Endothelial cell of umbilical vein (primary cell): ENCODE data around the gene PTTG2. TPM values are rescaled to one million over a fixed set of nuclear protein-coding genes. Genes with fewer than 3 reads are reported as not detected.

Experiments used
- BruUV-seq: library from RNA; stranded (reverse); fragments of 400-500 nt; replicated peaks from 2 replicates; lab custom pipeline; 2021; lab: Mats Ljungman, UMichigan
- CTCF ChIA-PET: fragments of 300-600, 350-600 bp; sonication (Branson Sonifier 250); formaldehyde crosslinking; loops from one replicate; lab custom pipeline; 2021; ENCODE audit warnings: antibody characterized with exemption, inconsistent platforms; lab: Charles Lee
- POLR2A ChIA-PET: fragments of 300-600, 350-600 bp; sonication (Branson Sonifier 250); formaldehyde crosslinking; loops from one replicate; lab custom pipeline; 2021; ENCODE audit warnings: antibody characterized with exemption, inconsistent platforms; lab: Charles Lee
- DNase-seq: peaks from one replicate; pipeline ENCODE4 v3.0.0-alpha.2; 2011; ENCODE audit warnings: low read depth, low spot score
- FAIRE-seq: peaks from 2 replicates; lab custom pipeline; 2011; peaks lifted over from hg19 to GRCh38; lab: Jason Lieb, UNC
- H2AFZ ChIP-seq: 2 replicates; pipeline ENCODE4 v1.6.0; 2012; ENCODE audit warnings: low read depth, low read length, control low read depth, inconsistent platforms
- H3K27ac ChIP-seq: 2 replicates; pipeline ENCODE4 v1.5.1; 2011; ENCODE audit warnings: low read depth, mild to moderate bottlenecking, control low read depth, low read length, moderate library complexity; ENCODE audit not compliant: insufficient read depth
- H3K27me3 ChIP-seq, 2 experiments: 2 replicates each; pipeline versions ENCODE4 v1.6.0 to v1.6.1; 2011; ENCODE audit warnings: low read length in 2 of 2, mixed read lengths in 1 of 2; ENCODE audit not compliant: control insufficient read depth in 2 of 2, insufficient read depth in 2 of 2
- H3K36me3 ChIP-seq, 2 experiments: 2 replicates in 1 of 2; 3 replicates in 1 of 2; pipeline ENCODE4 v1.5.1; 2011; ENCODE audit warnings: low read length in 2 of 2, mild to moderate bottlenecking in 1 of 2, moderate library complexity in 1 of 2; ENCODE audit not compliant: control insufficient read depth in 2 of 2, insufficient read depth in 2 of 2; ENCODE audit errors: extremely low read depth in 1 of 2
- H3K4me1 ChIP-seq: 3 replicates; pipeline ENCODE4 v1.5.1; 2011; ENCODE audit warnings: mild to moderate bottlenecking, low read length; ENCODE audit not compliant: control insufficient read depth, insufficient read depth; ENCODE audit errors: extremely low read depth
- H3K4me2 ChIP-seq: 2 replicates; pipeline ENCODE4 v1.6.1; 2011; ENCODE audit warnings: low read length, control low read depth, mixed read lengths; ENCODE audit not compliant: insufficient read depth
- H3K4me3 ChIP-seq, 3 experiments: fragments of 200-600 bp in 1 of 3; sonication (generic), shearing (Covaris generic) in 1 of 3; replicated peaks in 1 of 3; 2 replicates each; pipeline ENCODE4 v1.5.1; 2011 to 2016; ENCODE audit warnings: control low read depth in 3 of 3, low read length in 3 of 3, mild to moderate bottlenecking in 2 of 3, inconsistent platforms in 1 of 3, low read depth in 1 of 3, moderate library complexity in 1 of 3; ENCODE audit not compliant: insufficient read depth in 1 of 3
- H3K79me2 ChIP-seq: 2 replicates; pipeline ENCODE4 v1.6.0; 2012; ENCODE audit warnings: low read length, inconsistent platforms; ENCODE audit not compliant: control insufficient read depth, insufficient read depth
- H3K9ac ChIP-seq: replicated peaks from 2 replicates; pipeline ENCODE3; 2011; ENCODE audit warnings: low read length, control low read depth; ENCODE audit not compliant: insufficient read depth; ENCODE audit errors: extremely low read depth
- H3K9me1 ChIP-seq: replicated peaks from 3 replicates; pipeline ENCODE4 v1.6.0; 2011; ENCODE audit warnings: mild to moderate bottlenecking, low read length; ENCODE audit not compliant: control insufficient read depth, insufficient read depth; ENCODE audit errors: extremely low read depth
- H3K9me3 ChIP-seq: replicated peaks from 2 replicates; pipeline ENCODE4 v1.5.1; 2012; ENCODE audit warnings: low read length, inconsistent platforms; ENCODE audit not compliant: control insufficient read depth, insufficient read depth
- H4K20me1 ChIP-seq: replicated peaks from 2 replicates; pipeline ENCODE3; 2011; ENCODE audit warnings: mild to moderate bottlenecking, low read length; ENCODE audit not compliant: control insufficient read depth, insufficient read depth; ENCODE audit errors: extremely low read depth
- CTCF ChIP-seq, 2 donors: IDR thresholded peaks; 1 replicate in 1 of 2; 2 replicates in 1 of 2; pipeline ENCODE4 v1.5.1; 2011; ENCODE audit warnings: low read length in 2 of 2, mild to moderate bottlenecking in 2 of 2, moderate library complexity in 2 of 2, control low read depth in 1 of 2, inconsistent platforms in 1 of 2, low read depth in 1 of 2; ENCODE audit not compliant: insufficient read depth in 1 of 2; ENCODE audit errors: extremely low read depth in 1 of 2
- EZH2 ChIP-seq: IDR thresholded peaks from 2 replicates; pipeline ENCODE4 v1.6.1; 2012; ENCODE audit warnings: borderline replicate concordance, low read depth, mild to moderate bottlenecking, moderate library complexity, low read length, inconsistent platforms; ENCODE audit not compliant: severe bottlenecking
- FOS ChIP-seq: IDR thresholded peaks from 2 replicates; pipeline ENCODE4 v1.6.1; 2011; ENCODE audit warnings: mild to moderate bottlenecking, low read length, moderate library complexity, borderline replicate concordance; ENCODE audit not compliant: insufficient read depth
- GATA2 ChIP-seq: IDR thresholded peaks from 2 replicates; pipeline ENCODE4 v1.7.0; 2011; ENCODE audit warnings: low read depth, mild to moderate bottlenecking, moderate library complexity, mixed read lengths, low read length; ENCODE audit not compliant: insufficient read length, insufficient read depth
- JUN ChIP-seq: IDR thresholded peaks from 2 replicates; pipeline ENCODE4 v1.6.1; 2011; ENCODE audit warnings: borderline replicate concordance, low read depth; ENCODE audit not compliant: insufficient read length, insufficient read depth
- MAX ChIP-seq: IDR thresholded peaks from 2 replicates; pipeline ENCODE4 v1.6.1; 2011; ENCODE audit not compliant: insufficient read depth, insufficient read length
- MYC ChIP-seq: IDR thresholded peaks from one replicate; pipeline ENCODE4 v1.6.1; 2011; ENCODE audit warnings: mild to moderate bottlenecking, low read depth, low read length
- POLR2A ChIP-seq: IDR thresholded peaks from 2 replicates; pipeline ENCODE4 v1.6.1; 2012; ENCODE audit warnings: low read depth, mild to moderate bottlenecking, control low read depth, low read length
- POLR2AphosphoS5 ChIP-seq: IDR thresholded peaks from 2 replicates; pipeline ENCODE4 v1.6.1; 2012; ENCODE audit warnings: low read depth, mild to moderate bottlenecking, control low read depth, low read length, moderate library complexity; ENCODE audit not compliant: insufficient read depth
- dilution Hi-C: fragments of 300-500 bp; cut with MboI; formaldehyde crosslinking; loops from one replicate; pipeline ENCODE4 v1.15.0; 2019; ENCODE audit warnings: low sequenced_read_pairs; ENCODE audit not compliant: extremely low pct_ligation_motif_present
- intact Hi-C: fragments of 100-400 bp; cut with micrococcal nuclease; formaldehyde crosslinking; loops from one replicate; pipeline ENCODE4 v1.10.0; 2022
- polyA plus RNA-seq, 4 experiments: library from polyadenylated mRNA; depleted of rRNA in 3 of 4; stranded (reverse) in 3 of 4; unstranded in 1 of 4; fragments of >200 nt; gene quantifications; 2 replicates each; pipeline versions ENCODE4 v1.2.1 to v1.2.3, GENCODE V29; 2011 to 2012; ENCODE audit warnings: missing spikeins in 1 of 4
- total RNA-seq: library from RNA; stranded (reverse); gene quantifications from 2 replicates; pipeline ENCODE4 v1.2.3, GENCODE V29; 2021

Gene PTTG2
- total and polyA plus RNA-seq, 2 donors (not counting 3 experiments of a cell fraction or from before 2014, with no cell fraction given): not detected

GRCh38 chr4:37948542-37948941 is 11.7 kb upstream of the PTTG2 start:
- Histone ChIP-seq H2AFZ (no peak overlapping the region), H3K4me3 (no peak overlapping the region), H3K9me1 (no peaks in the 10 kb centered on the region), H3K36me3 (no peaks in the 10 kb centered on the region), H3K27me3 (no peaks in the 10 kb centered on the region), H3K4me1 (no peaks in the 10 kb centered on the region), H3K9me3 (no peaks in the 10 kb centered on the region), H3K4me2 (no peak overlapping the region), H3K9ac (no peak overlapping the region), H3K79me2 (no peaks in the 10 kb centered on the region), H3K27ac (no peak overlapping the region), H4K20me1 (no peaks in the 10 kb centered on the region)
- FAIRE-seq (no peak), DNase-seq (no peak)
- dilution Hi-C loops: no loop called here
- intact Hi-C loops: no loop called here
- BruUV-seq: no TSS peak
- POLR2A ChIA-PET: no interaction called here
- TF ChIP-seq MAX: no peak
- no peak for TF ChIP-seq POLR2AphosphoS5
- TF ChIP-seq GATA2: no peak
- TF ChIP-seq POLR2A: no peak
- TF ChIP-seq JUN: no peak
- TF ChIP-seq CTCF (IDR thresholded peaks at IDR 0.05; ENCODE audit: extremely low read depth in 1 of 2, insufficient read depth in 1 of 2, low read depth in 1 of 2, low read length in 2 of 2): no peak
- no peak for TF ChIP-seq FOS
- TF ChIP-seq MYC: no peak
- TF ChIP-seq EZH2: no peak
- CTCF ChIA-PET: no interaction called here
